Testis (tissue), 2 donors: ENCODE data around the gene OVAAL.

Experiments
- CTCF ChIP-seq, 3 experiments: fragments of 450-650 bp in 2 of 3; fragments of 200-600 bp in 1 of 3; sonication (generic) in 1 of 3; IDR thresholded peaks; one replicate each; pipeline ENCODE4 v1.5.1; 2016 to 2019; ENCODE audit warnings: antibody characterized with exemption in 3 of 3, mild to moderate bottlenecking in 2 of 3, moderate library complexity in 1 of 3
- POLR2A ChIP-seq: fragments of 450-650 bp; IDR thresholded peaks from one replicate; pipeline ENCODE4 v1.6.1; 2017; ENCODE audit warnings: antibody characterized with exemption, mild to moderate bottlenecking, moderate library complexity

- TF ChIP-seq CTCF (IDR thresholded peaks at IDR 0.05) (no peak), POLR2A (no peak)
Observed at GRCh38 chr1:180536821-180537372, 21.9 kb upstream of the OVAAL start.
